AG09309 (cell line): ENCODE results near the gene ARHGAP1.

Experiments used
- DNase-seq: peaks from one replicate; pipeline ENCODE4 v3.0.0-alpha.2; 2010; ENCODE audit warnings: low read depth
- H3K4me3 ChIP-seq: 2 replicates; pipeline ENCODE4 v1.5.1; 2011; ENCODE audit warnings: mild to moderate bottlenecking, low read depth, low read length, moderate library complexity; ENCODE audit not compliant: control insufficient read depth
- CTCF ChIP-seq: IDR thresholded peaks from 2 replicates; pipeline ENCODE4 v1.5.1; 2011; ENCODE audit warnings: mild to moderate bottlenecking, low read depth, low read length, inconsistent platforms; ENCODE audit not compliant: insufficient read depth, control insufficient read depth; ENCODE audit errors: missing control alignments

Gene ARHGAP1

GRCh38 chr11:46695345-46696211, 4.8 kb downstream of the ARHGAP1 start:
- DNase-seq, result no peak
- TF ChIP-seq CTCF, result no peak
- H3K4me3 ChIP-seq, result no peak overlapping the region

GRCh38 chr11:46694607-46695006, 5.8 kb downstream of the ARHGAP1 start:
- TF ChIP-seq CTCF, result no peak
- no peak overlapping the region for H3K4me3 ChIP-seq
- no peak for DNase-seq

- no peak for TF ChIP-seq CTCF
- no peak overlapping the region for H3K4me3 ChIP-seq
- DNase-seq, result no peak
Measured at GRCh38 chr11:46694072-46694471, 6.3 kb downstream of the ARHGAP1 start.

- H3K4me3 ChIP-seq, result no peak overlapping the region
- peak; percentile 63 for DNase-seq
- no peak for TF ChIP-seq CTCF
Measured at GRCh38 chr11:46693597-46694012, 6.8 kb downstream of the ARHGAP1 start.

GRCh38 chr11:46692450-46692849, 8.0 kb downstream of the ARHGAP1 start:
- no peak for TF ChIP-seq CTCF
- no peak overlapping the region for H3K4me3 ChIP-seq
- DNase-seq, result no peak

- TF ChIP-seq CTCF, result no peak
- no peak for DNase-seq
- H3K4me3 ChIP-seq, result no peak overlapping the region
Measured at GRCh38 chr11:46690702-46691101, 9.7 kb downstream of the ARHGAP1 start.
